Gastroesophageal sphincter (tissue), 3 donors: Measurements from ENCODE around the gene HCST.

ENCODE experiments used
- POLR2A ChIP-seq, 2 donors: fragments of 450-650 bp; IDR thresholded peaks; one replicate each; pipeline ENCODE4 v1.6.1; 2017; ENCODE audit warnings: antibody characterized with exemption in 2 of 2, mild to moderate bottlenecking in 2 of 2, moderate library complexity in 1 of 2
- POLR2AphosphoS5 ChIP-seq: sonication (generic); formaldehyde crosslinking; IDR thresholded peaks from one replicate; pipeline ENCODE4 v1.6.1; 2017; ENCODE audit warnings: antibody characterized with exemption
- TF ChIP-seq, protein P1 (sequence below), 4 experiments: fragments of 200-600 bp in 2 of 4; fragments of 450-650 bp in 2 of 4; sonication (generic) in 1 of 4; IDR thresholded peaks; one replicate each; pipeline ENCODE4 v1.5.1; 2017 to 2019; ENCODE audit warnings: antibody characterized with exemption in 4 of 4, mild to moderate bottlenecking in 2 of 4, moderate library complexity in 2 of 4

- TF ChIP-seq, protein P1, sequence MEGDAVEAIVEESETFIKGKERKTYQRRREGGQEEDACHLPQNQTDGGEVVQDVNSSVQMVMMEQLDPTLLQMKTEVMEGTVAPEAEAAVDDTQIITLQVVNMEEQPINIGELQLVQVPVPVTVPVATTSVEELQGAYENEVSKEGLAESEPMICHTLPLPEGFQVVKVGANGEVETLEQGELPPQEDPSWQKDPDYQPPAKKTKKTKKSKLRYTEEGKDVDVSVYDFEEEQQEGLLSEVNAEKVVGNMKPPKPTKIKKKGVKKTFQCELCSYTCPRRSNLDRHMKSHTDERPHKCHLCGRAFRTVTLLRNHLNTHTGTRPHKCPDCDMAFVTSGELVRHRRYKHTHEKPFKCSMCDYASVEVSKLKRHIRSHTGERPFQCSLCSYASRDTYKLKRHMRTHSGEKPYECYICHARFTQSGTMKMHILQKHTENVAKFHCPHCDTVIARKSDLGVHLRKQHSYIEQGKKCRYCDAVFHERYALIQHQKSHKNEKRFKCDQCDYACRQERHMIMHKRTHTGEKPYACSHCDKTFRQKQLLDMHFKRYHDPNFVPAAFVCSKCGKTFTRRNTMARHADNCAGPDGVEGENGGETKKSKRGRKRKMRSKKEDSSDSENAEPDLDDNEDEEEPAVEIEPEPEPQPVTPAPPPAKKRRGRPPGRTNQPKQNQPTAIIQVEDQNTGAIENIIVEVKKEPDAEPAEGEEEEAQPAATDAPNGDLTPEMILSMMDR (IDR thresholded peaks at IDR 0.05): no peak
- TF ChIP-seq POLR2AphosphoS5 (no peak), POLR2A (IDR thresholded peaks at IDR 0.05) (no peak)
These were observed 32.8 kb upstream of the HCST start for GRCh38 chr19:35869327-35870123.
